Astrocyte (in vitro differentiated cells and primary cell): ENCODE measurements around the gene F8A3. TPM values are rescaled to one million over a fixed set of nuclear protein-coding genes. Genes with fewer than 3 reads are reported as not detected.
"Not testable (repeated sequence)": the region's sequence is repeated elsewhere in the genome, so short reads cannot be mapped to it uniquely, and the experiment has no call there.

Source experiments
- DNase-seq: peaks from one replicate; pipeline ENCODE4 v3.0.0-alpha.2; 2010; ENCODE audit warnings: low read depth
- FAIRE-seq: peaks from 2 replicates; lab custom pipeline; 2011; peaks lifted over from hg19 to GRCh38; lab: Jason Lieb, UNC
- H2AFZ ChIP-seq: 2 replicates; pipeline ENCODE4 v1.6.0; 2012; ENCODE audit warnings: low read depth, low read length, inconsistent platforms
- H3K27ac ChIP-seq: 2 replicates; pipeline ENCODE4 v1.5.1; 2011; ENCODE audit warnings: low read depth, low read length, inconsistent platforms
- H3K27me3 ChIP-seq: 2 replicates; pipeline ENCODE4 v1.6.0; 2011; ENCODE audit warnings: low read length, inconsistent platforms; ENCODE audit not compliant: insufficient read depth
- H3K36me3 ChIP-seq: 2 replicates; pipeline ENCODE4 v1.5.1; 2011; ENCODE audit warnings: low read length, inconsistent platforms; ENCODE audit not compliant: insufficient read depth
- H3K4me1 ChIP-seq: 2 replicates; pipeline ENCODE4 v1.5.1; 2011; ENCODE audit warnings: low read length, inconsistent platforms; ENCODE audit not compliant: insufficient read depth
- H3K4me2 ChIP-seq: 2 replicates; pipeline ENCODE4 v1.6.0; 2012; ENCODE audit warnings: low read length, inconsistent platforms
- H3K4me3 ChIP-seq: 2 replicates; pipeline ENCODE4 v1.5.1; 2011; ENCODE audit warnings: low read depth, mild to moderate bottlenecking, low read length, inconsistent platforms; ENCODE audit not compliant: insufficient read depth
- H3K79me2 ChIP-seq: 2 replicates; pipeline ENCODE4 v1.6.0; 2012; ENCODE audit warnings: mild to moderate bottlenecking, low read length, inconsistent platforms; ENCODE audit not compliant: insufficient read depth
- H3K9ac ChIP-seq: 2 replicates; pipeline ENCODE4 v1.6.0; 2012; ENCODE audit warnings: mild to moderate bottlenecking, low read length, inconsistent platforms
- H3K9me3 ChIP-seq: 2 replicates; pipeline ENCODE4 v1.5.1; 2012; ENCODE audit warnings: low read depth, mild to moderate bottlenecking, low read length, inconsistent platforms; ENCODE audit not compliant: insufficient read depth
- H4K20me1 ChIP-seq: 2 replicates; pipeline ENCODE4 v1.6.0; 2012; ENCODE audit warnings: low read length, inconsistent platforms; ENCODE audit not compliant: insufficient read depth
- H3K27ac Mint-ChIP-seq: one replicate; pipeline ENCODE4 v1.8.0; 2021; ENCODE audit warnings: mild to moderate bottlenecking, mixed read lengths; ENCODE audit not compliant: unreplicated experiment
- H3K27me3 Mint-ChIP-seq: one replicate; pipeline ENCODE4 v1.8.0; 2021; ENCODE audit warnings: low read depth, mixed read lengths; ENCODE audit not compliant: unreplicated experiment
- H3K36me3 Mint-ChIP-seq: one replicate; pipeline ENCODE4 v1.8.0; 2021; ENCODE audit warnings: low read depth, mixed read lengths; ENCODE audit not compliant: unreplicated experiment
- H3K4me1 Mint-ChIP-seq: one replicate; pipeline ENCODE4 v1.8.0; 2021; ENCODE audit warnings: low read depth, mixed read lengths; ENCODE audit not compliant: unreplicated experiment
- H3K4me3 Mint-ChIP-seq: one replicate; pipeline ENCODE4 v1.8.0; 2021; ENCODE audit warnings: mild to moderate bottlenecking, moderate library complexity, mixed read lengths; ENCODE audit not compliant: unreplicated experiment
- H3K9me3 Mint-ChIP-seq: one replicate; pipeline ENCODE4 v1.8.0; 2021; ENCODE audit warnings: mild to moderate bottlenecking, mixed read lengths; ENCODE audit not compliant: unreplicated experiment
- EZH2 ChIP-seq: IDR thresholded peaks from 2 replicates; pipeline ENCODE4 v1.6.1; 2012; ENCODE audit warnings: mild to moderate bottlenecking, low read length, inconsistent platforms; ENCODE audit not compliant: insufficient read depth
- total RNA-seq: library from RNA; stranded (reverse); gene quantifications from 2 replicates; pipeline ENCODE4 v1.2.1, GENCODE V29; 2021
- TF ChIP-seq, protein P1 (sequence below): IDR thresholded peaks from 2 replicates; pipeline ENCODE4 v1.5.1; 2011; ENCODE audit warnings: low read depth, mild to moderate bottlenecking, inconsistent platforms, low read length, moderate library complexity; ENCODE audit not compliant: insufficient read depth

The F8A3 gene
- total RNA-seq, 1 donor from 2014 or later = not detected

DNA sequence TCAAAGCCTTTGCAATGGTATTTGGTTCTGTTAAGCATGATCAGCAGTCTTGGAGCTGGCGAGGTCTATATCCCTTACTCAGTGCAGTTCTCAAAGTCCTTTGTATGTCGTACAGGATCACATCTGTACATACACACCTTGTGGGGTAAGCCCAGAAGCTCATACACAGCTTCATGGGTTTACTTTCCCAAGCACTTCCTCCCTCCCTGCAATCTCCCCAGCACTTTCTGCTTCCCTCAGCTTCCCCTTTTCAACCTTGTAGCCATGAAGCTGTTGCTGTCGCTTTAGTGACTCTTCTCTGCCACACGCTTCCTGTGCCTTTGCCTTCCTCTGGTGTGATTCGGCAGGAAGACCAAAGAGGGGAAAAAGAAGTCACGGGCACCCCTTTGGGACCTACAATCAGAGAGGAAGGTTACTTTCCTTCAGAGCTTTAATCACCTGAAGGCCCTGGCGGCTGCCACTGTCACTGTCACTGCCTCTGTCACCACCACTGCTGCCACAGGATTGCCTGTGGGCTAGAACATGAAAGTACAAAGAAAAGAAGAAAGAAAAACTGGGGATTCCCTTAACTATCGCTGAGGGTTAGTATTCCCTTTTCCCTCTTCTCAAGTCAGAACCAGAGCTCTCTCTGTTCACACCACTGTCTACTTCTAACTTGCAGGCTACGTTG lies 8.0 kb upstream of the F8A3 start:
- FAIRE-seq = peak; percentile 52

DNA sequence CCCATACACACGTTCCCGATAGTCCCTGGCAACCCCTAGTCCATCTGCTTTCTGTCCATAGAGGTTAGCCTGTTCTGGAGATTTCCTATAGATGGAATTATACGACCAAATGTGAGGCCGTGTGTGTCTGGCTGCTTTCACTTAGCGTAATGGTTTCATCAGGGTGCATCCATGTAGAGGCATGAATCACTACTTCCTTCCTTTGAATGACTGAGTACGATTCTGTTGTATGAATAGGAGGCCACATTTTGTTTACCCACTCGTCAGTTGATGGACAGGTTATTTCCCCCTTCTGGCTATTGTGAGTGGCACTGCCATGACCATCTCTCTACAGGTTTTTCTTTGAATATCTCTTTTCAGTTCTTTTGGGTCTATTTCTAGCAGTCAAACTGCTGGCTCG lies 2.1 kb upstream of the F8A3 start:
- not testable (repeated sequence) for H3K9ac ChIP-seq, H2AFZ ChIP-seq, H3K4me1 Mint-ChIP-seq, DNase-seq, H3K9me3 Mint-ChIP-seq, H3K27ac ChIP-seq, H3K27me3 Mint-ChIP-seq, H3K27me3 ChIP-seq, FAIRE-seq, H3K4me3 Mint-ChIP-seq, H3K79me2 ChIP-seq, H3K27ac Mint-ChIP-seq, H3K9me3 ChIP-seq, H3K36me3 ChIP-seq, H3K4me2 ChIP-seq, H4K20me1 ChIP-seq, H3K4me3 ChIP-seq, H3K36me3 Mint-ChIP-seq, H3K4me1 ChIP-seq

More for the DNA sequence above, 8.0 kb upstream of the F8A3 start:
- H3K27me3 Mint-ChIP-seq, H2AFZ ChIP-seq, H3K9ac ChIP-seq, H3K4me1 ChIP-seq, H3K9me3 ChIP-seq, H3K4me2 ChIP-seq, H3K79me2 ChIP-seq, H3K27ac Mint-ChIP-seq, H3K36me3 Mint-ChIP-seq, H3K4me1 Mint-ChIP-seq, H3K4me3 ChIP-seq, H3K27me3 ChIP-seq, DNase-seq, H3K9me3 Mint-ChIP-seq, H4K20me1 ChIP-seq, H3K4me3 Mint-ChIP-seq, H3K36me3 ChIP-seq, H3K27ac ChIP-seq: not testable (repeated sequence)

DNA sequence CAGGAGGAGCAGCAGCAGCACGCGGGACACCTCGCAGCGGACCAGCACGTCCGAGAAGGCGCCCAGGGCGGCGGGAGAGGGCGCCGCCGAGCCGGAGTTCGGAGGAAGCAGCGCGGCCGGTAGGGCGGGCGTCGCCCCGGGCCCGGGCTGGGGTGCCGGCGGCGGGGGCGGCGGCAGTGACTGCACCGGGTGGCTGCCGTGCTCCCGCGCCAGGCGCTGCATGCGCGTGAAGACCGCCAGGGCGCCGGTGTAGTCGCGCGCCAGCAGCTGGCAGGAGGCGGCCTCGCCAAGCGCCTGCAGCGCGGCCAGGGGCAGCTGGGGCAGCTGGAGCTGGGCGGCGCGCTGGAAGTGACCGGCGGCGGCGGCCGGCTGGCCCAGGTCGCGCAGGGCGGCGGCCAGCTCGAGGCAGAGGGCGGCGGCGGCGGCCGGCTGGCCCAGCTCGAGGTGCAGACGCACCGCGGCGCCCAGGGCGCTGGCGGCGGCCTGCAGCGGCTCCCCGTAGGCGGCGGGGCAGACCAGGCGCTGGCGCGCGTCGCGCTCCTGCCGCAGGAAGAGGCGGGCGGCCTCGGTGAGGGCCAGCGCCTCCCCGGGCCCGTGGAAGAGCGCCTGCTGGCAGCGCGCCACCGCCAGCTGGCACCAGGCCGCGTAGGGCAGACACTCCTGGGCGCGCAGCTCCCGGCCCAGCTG lies 516 bp downstream of the F8A3 start:
- not testable (repeated sequence) for H3K4me1 ChIP-seq, H3K9ac ChIP-seq, H3K27me3 Mint-ChIP-seq, DNase-seq, H3K27ac Mint-ChIP-seq, H4K20me1 ChIP-seq, H3K4me2 ChIP-seq, H3K36me3 ChIP-seq, H3K9me3 ChIP-seq, H3K27me3 ChIP-seq, H3K4me3 ChIP-seq, H3K4me3 Mint-ChIP-seq, FAIRE-seq, H3K27ac ChIP-seq, H2AFZ ChIP-seq, H3K36me3 Mint-ChIP-seq, H3K9me3 Mint-ChIP-seq, H3K4me1 Mint-ChIP-seq, H3K79me2 ChIP-seq

DNA sequence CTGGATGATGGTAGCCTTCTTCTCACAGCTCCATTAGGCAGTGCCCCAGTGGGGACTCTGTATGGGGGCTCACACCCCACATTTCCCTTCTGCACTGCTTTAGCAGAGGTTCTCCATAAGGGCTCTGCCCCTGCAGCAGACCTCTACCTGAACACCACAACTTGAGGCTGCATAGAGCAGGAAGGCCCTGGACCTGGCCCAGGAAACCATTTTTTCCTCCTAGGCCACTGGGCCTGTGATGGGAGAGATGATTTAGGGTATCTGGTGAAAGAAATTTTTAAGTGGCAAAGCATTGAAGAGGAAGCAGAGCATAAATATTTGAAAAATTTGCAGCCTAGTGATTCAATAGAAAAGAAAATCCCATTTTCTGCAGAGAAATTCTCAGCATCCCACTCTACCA lies 17.3 kb downstream of the F8A3 start:
- no peak overlapping the region for H2AFZ ChIP-seq

More for the DNA sequence above, 17.3 kb downstream of the F8A3 start:
- H3K27ac Mint-ChIP-seq = no peak overlapping the region
- no peak for TF ChIP-seq EZH2
- TF ChIP-seq, protein P1, sequence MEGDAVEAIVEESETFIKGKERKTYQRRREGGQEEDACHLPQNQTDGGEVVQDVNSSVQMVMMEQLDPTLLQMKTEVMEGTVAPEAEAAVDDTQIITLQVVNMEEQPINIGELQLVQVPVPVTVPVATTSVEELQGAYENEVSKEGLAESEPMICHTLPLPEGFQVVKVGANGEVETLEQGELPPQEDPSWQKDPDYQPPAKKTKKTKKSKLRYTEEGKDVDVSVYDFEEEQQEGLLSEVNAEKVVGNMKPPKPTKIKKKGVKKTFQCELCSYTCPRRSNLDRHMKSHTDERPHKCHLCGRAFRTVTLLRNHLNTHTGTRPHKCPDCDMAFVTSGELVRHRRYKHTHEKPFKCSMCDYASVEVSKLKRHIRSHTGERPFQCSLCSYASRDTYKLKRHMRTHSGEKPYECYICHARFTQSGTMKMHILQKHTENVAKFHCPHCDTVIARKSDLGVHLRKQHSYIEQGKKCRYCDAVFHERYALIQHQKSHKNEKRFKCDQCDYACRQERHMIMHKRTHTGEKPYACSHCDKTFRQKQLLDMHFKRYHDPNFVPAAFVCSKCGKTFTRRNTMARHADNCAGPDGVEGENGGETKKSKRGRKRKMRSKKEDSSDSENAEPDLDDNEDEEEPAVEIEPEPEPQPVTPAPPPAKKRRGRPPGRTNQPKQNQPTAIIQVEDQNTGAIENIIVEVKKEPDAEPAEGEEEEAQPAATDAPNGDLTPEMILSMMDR = no peak
- Histone ChIP-seq H3K4me3 (no peak overlapping the region), H3K4me2 (no peak overlapping the region), H3K27me3 (no peaks in the 10 kb centered on the region), H3K79me2 (no peaks in the 10 kb centered on the region), H3K27ac (no peak overlapping the region), H3K36me3 (no peaks in the 10 kb centered on the region), H4K20me1 (no peaks in the 10 kb centered on the region), H3K4me1 (no peaks in the 10 kb centered on the region), H3K9ac (no peak overlapping the region), H3K9me3 (no peaks in the 10 kb centered on the region)
- H3K27me3 Mint-ChIP-seq = no peaks in the 10 kb centered on the region
- H3K36me3 Mint-ChIP-seq = peaks cover 7% of the 10 kb centered on the region
- DNase-seq (no peak), FAIRE-seq (no peak)
- H3K4me1 Mint-ChIP-seq = no peaks in the 10 kb centered on the region
- no peak overlapping the region for H3K4me3 Mint-ChIP-seq
- peaks cover 8% of the 10 kb centered on the region for H3K9me3 Mint-ChIP-seq
